ENCODE results near the gene GSG1L.
A peak's percentile ranks its signal among the peaks of the same experiment; 100 is the strongest.
"Not testable (repeated sequence)": the region's sequence is repeated elsewhere in the genome, so short reads cannot be mapped to it uniquely, and the experiment has no call there.

The GSG1L gene

GRCh38 chr16:27880287-27880686, 183.2 kb downstream of the GSG1L start:
- peak overlapping the region; percentile 29; the same call in 1 of the 2 replicates for H3K27ac ChIP-seq

GRCh38 chr16:27879601-27880247, 183.8 kb downstream of the GSG1L start:
- peak overlapping the region; percentile 29; the same call in 1 of the 2 replicates for H3K27ac ChIP-seq
- TF ChIP-seq ZFX (IDR thresholded peaks at IDR 0.05) (no peak), CTCF (conservative IDR thresholded peaks at IDR 0.05) (no peak)

More at GRCh38 chr16:27880287-27880686, 183.2 kb downstream of the GSG1L start:
- TF ChIP-seq CTCF (conservative IDR thresholded peaks at IDR 0.05) (no peak), ZFX (IDR thresholded peaks at IDR 0.05) (no peak)

- H3K27ac ChIP-seq, result not testable (repeated sequence)
Observed at GRCh38 chr16:27872627-27873026, 190.9 kb downstream of the GSG1L start.

DNA sequence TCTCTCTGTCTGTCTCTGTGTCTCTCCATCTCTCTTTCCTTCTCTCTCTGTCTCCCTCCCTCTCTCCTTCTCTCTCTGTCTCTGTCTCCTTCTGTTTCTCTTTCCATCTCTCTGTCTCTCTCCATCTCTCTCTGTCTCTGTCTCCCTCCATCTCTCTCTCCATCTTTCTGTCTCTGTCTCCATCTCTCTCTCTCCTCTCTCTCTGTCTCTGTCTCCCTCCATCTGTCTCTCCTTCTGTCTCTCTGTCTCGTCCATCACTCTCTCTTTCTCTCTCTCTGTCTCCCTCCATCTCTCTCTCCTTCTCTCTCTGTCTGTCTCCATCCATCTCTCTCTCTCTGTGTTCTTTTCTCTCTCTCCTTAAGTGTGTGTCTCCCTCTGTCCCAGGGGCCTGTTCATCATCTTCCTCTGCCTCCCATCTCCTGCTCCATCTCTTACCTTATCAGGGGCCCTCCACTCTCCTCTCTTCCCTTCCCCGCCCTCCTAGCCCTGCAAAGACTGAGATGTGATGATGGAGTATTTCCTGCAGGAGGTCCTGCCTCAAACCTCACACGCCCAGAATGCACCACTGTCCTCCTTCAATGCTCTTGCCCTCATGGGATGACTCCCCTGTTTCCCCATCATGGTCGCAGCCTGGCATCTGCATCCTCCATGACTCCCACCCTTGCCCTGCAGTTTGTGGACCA, 193.3 kb downstream of the GSG1L start:
- H3K27ac ChIP-seq, result no peak overlapping the region
- TF ChIP-seq ZFX (IDR thresholded peaks at IDR 0.05) (no peak), CTCF (conservative IDR thresholded peaks at IDR 0.05) (no peak)

DNA sequence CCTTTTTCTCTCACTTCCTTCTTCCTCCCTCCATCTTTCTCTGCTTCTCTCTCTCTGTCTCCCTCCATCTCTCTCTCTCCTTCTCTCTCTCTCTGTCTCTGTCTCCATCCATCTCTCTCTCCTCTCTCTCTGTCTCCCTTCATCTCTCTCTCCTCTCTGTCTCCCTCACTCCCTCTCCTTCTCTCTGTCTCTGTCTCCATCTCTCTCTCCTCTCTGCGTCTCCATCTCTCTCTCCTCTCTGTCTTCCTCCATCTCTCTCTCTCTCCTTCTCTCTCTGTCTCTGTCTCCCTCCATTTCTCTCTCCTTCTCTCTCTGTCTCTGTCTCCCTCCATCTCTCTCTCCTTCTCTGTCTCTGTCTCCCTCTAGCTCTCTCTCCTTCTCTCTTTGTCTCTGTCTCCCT, 194.1 kb downstream of the GSG1L start:
- no peak overlapping the region for H3K27ac ChIP-seq
- TF ChIP-seq CTCF (conservative IDR thresholded peaks at IDR 0.05) (no peak), ZFX (IDR thresholded peaks at IDR 0.05) (no peak)

DNA sequence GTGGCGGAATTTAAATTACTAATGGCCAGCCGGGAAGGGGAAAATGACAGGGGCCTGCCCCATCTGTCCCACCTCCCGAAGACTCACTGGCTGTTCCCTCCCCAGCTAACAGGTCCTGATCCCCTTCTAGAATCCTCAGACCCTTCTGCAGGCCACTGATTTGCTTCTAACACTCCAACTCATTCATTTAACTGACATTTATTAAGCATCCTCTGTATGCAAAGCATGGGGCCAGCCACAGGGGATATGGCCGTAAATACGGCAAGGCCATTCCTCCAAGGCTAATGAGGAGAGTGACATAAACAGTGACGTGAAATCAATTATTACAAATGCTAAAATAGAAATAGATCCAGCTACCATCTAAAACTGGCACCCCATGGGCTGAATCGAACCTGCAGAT, 195.3 kb downstream of the GSG1L start:
- no peak overlapping the region for H3K27ac ChIP-seq
- TF ChIP-seq CTCF (conservative IDR thresholded peaks at IDR 0.05) (no peak), ZFX (IDR thresholded peaks at IDR 0.05) (no peak)

DNA sequence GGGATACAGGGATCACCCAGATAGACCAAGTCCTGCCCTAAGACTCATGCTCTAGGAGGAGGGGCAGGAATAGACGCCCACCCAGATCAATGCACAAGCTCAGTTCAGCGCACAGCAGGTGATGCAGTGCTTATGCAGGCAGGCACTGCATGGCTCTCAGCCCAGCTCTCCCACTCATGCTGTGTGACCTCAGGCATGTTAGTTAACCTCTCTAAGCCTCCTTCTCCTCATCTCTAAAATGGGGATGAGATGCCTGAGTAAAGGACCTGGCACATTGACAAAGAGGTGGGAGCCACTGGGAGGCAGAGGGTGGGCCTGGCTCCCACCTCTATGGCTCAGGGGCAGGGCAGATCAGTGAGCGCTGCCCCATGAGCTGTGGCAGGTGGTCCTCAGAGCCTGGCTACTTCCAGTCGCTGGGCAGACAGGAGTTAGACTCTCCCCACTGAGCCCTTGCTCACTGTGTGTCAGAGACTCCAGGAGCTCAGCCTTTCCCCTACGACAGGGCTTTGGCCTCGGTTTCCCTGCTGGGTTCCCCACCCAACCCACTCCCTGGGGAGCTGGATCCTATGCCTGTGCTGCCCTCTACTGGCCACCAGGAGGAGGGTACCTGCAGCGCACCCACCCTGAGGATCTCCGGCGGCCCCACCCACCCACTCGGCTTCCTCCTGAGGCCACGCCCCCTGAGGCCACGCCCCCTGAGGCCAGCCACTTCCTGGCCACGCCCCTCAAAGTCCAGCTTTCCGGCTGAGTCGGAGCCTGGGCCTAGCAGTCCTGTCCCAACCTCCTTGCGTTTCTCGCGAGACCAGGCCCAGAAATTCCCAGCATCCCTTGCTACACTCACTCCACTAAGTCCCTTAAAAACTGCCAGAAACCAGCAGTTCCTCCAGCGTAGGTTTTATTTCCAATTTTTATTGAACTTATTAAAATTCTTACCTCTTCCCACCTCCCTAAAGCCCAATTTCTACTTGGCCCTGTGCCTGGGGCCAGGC, 196.1 kb downstream of the GSG1L start:
- H3K27ac ChIP-seq, result no peak overlapping the region
- TF ChIP-seq ZFX (IDR thresholded peaks at IDR 0.05) (no peak), CTCF (conservative IDR thresholded peaks at IDR 0.05) (peak; percentile 90)

All from C4-2B (cell line).